ENCODE data around the gene HIPK2. TPM values are rescaled to one million over a fixed set of nuclear protein-coding genes. Genes with fewer than 3 reads are reported as not detected.

Gene HIPK2
- total RNA-seq, 1 experiment from 2014 or later = 30.7 TPM

DNA sequence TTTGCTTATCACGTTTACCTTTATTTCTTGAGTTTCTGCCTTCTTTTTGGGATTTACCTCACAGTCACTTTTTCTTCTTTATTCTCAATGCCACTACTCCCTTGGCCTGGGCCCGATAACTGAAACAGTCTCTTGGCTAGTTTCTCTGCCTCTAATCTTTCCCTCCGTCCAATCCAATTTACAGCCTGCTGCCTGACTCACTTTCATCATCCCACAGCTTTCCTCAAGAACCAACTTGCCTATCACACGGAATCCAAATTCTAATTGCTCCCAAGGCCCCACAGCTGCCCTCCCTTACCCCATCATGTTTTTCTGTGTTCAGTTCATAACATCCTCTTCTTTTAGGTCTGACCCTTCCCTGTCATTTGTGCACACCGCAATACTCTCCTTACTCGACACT is 121.4 kb downstream of the HIPK2 start:
- Histone ChIP-seq H3K4me3 (ENCODE audit: low read depth, low read length, poor library complexity, severe bottlenecking) (no peak overlapping the region), H3K4me1 (ENCODE audit: insufficient read depth, low read length, poor library complexity, severe bottlenecking) (no peaks in the 10 kb centered on the region), H3K27me3 (replicated peaks; ENCODE audit: insufficient read depth, low read depth, low read length, poor library complexity) (no peaks in the 10 kb centered on the region), H3K36me3 (ENCODE audit: insufficient read depth, low read length, poor library complexity, severe bottlenecking) (no peaks in the 10 kb centered on the region), H3K27ac (ENCODE audit: low read depth, low read length, poor library complexity, severe bottlenecking) (no peak overlapping the region), H3K9me3 (ENCODE audit: low read depth, low read length, poor library complexity, severe bottlenecking) (no peaks in the 10 kb centered on the region)
- no peak for DNase-seq (ENCODE audit: low spot score)
- CTCF ChIA-PET = no interaction called here
- TF ChIP-seq, protein P1, sequence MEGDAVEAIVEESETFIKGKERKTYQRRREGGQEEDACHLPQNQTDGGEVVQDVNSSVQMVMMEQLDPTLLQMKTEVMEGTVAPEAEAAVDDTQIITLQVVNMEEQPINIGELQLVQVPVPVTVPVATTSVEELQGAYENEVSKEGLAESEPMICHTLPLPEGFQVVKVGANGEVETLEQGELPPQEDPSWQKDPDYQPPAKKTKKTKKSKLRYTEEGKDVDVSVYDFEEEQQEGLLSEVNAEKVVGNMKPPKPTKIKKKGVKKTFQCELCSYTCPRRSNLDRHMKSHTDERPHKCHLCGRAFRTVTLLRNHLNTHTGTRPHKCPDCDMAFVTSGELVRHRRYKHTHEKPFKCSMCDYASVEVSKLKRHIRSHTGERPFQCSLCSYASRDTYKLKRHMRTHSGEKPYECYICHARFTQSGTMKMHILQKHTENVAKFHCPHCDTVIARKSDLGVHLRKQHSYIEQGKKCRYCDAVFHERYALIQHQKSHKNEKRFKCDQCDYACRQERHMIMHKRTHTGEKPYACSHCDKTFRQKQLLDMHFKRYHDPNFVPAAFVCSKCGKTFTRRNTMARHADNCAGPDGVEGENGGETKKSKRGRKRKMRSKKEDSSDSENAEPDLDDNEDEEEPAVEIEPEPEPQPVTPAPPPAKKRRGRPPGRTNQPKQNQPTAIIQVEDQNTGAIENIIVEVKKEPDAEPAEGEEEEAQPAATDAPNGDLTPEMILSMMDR (conservative IDR thresholded peaks at IDR 0.05; ENCODE audit: low read depth, low read length) = no peak
- no peak for TF ChIP-seq EZH2 (IDR thresholded peaks at IDR 0.05; ENCODE audit: borderline replicate concordance, low read depth, low read length, poor library complexity, severe bottlenecking)
- no TSS peak for BruUV-seq (replicated peaks)
- intact Hi-C loops (cut with micrococcal nuclease; ENCODE audit: unreplicated experiment) = no loop called here
- POLR2A ChIA-PET (ENCODE audit: low non-redundant PET) = no interaction called here

DNA sequence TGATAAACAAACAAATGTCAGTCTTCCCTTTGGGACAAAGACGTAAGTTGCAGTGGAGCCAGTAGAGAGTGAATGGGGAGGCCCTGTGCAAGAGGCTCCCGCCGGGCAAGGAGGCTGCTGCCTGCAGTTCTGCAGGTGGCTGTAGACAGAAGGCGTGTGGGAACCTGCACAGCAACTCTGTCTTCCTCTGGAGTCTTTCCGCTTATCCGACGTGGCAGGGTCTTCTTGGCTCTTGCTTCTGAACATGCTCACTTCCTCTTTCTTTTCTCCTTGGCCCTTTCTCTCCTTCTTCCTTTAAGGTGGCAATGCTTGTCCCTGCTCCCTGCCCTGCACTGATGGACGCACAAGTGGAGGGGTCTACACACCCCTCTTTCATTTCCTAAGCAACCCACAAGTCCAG is 122.5 kb downstream of the HIPK2 start:
- intact Hi-C loops (cut with micrococcal nuclease; ENCODE audit: unreplicated experiment) = no loop called here
- Histone ChIP-seq H3K27me3 (replicated peaks; ENCODE audit: insufficient read depth, low read depth, low read length, poor library complexity) (no peaks in the 10 kb centered on the region), H3K27ac (ENCODE audit: low read depth, low read length, poor library complexity, severe bottlenecking) (no peak overlapping the region), H3K9me3 (ENCODE audit: low read depth, low read length, poor library complexity, severe bottlenecking) (no peaks in the 10 kb centered on the region), H3K36me3 (ENCODE audit: insufficient read depth, low read length, poor library complexity, severe bottlenecking) (no peaks in the 10 kb centered on the region), H3K4me1 (ENCODE audit: insufficient read depth, low read length, poor library complexity, severe bottlenecking) (no peaks in the 10 kb centered on the region), H3K4me3 (ENCODE audit: low read depth, low read length, poor library complexity, severe bottlenecking) (no peak overlapping the region)
- POLR2A ChIA-PET (ENCODE audit: low non-redundant PET) = no interaction called here
- CTCF ChIA-PET = no interaction called here
- TF ChIP-seq, protein P1 (conservative IDR thresholded peaks at IDR 0.05; ENCODE audit: low read depth, low read length) = no peak
- TF ChIP-seq EZH2 (IDR thresholded peaks at IDR 0.05; ENCODE audit: borderline replicate concordance, low read depth, low read length, poor library complexity, severe bottlenecking) = no peak
- no TSS peak for BruUV-seq (replicated peaks)
- DNase-seq (ENCODE audit: low spot score) = no peak

DNA sequence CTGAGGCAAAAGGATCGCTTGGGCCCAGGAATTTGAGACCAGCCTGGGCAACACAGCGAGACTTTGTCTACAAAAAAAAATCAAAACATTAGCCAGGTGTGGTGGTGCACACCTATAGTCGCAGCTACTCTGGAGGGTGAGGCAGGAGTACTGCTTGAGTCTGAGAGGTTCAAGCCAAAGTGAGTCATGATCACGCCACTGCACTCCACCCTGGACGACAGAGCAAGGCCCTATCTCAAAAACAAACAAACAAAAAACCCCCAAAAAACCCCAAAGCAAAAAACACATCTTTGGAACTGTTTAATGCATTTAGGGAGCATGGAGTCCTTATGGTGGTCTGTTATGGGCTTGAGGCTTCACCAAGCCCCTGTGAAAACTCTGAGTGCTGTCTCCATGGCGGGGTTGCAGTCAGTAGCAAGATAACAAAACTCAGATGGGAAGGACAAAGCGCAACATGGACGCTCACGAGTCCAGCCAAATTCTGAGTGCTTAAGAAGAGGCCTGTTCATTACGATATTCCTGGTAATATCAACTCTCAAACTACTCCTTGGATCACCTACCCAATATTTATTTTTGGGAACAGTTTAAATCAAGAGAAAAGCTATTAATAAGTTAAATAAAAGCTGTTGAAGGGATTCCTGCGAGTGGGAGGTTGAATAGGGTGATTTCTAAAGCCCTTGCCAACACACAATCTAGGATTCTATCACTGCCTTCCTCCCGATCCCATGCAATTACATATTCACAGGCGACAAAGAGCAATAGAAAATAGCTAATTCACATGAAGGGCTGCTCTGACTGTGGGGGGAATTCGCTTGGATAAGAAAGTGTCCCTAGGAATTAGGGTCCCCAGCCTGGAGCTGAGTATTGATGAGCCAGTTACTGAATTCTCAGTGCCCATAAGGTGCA is 123.3 kb downstream of the HIPK2 start:
- ChIA-PET CTCF (no interaction called here), POLR2A (ENCODE audit: low non-redundant PET) (no interaction called here)
- no peak overlapping the region for H3K27ac ChIP-seq (ENCODE audit: low read depth, low read length, poor library complexity, severe bottlenecking)
- intact Hi-C loops (cut with micrococcal nuclease; ENCODE audit: unreplicated experiment) = no loop called here
- no peak for DNase-seq (ENCODE audit: low spot score)
- H3K9me3 ChIP-seq (ENCODE audit: low read depth, low read length, poor library complexity, severe bottlenecking) = no peaks in the 10 kb centered on the region
- H3K4me3 ChIP-seq (ENCODE audit: low read depth, low read length, poor library complexity, severe bottlenecking) = no peak overlapping the region
- H3K36me3 ChIP-seq (ENCODE audit: insufficient read depth, low read length, poor library complexity, severe bottlenecking) = no peaks in the 10 kb centered on the region
- H3K4me1 ChIP-seq (ENCODE audit: insufficient read depth, low read length, poor library complexity, severe bottlenecking) = no peaks in the 10 kb centered on the region
- no peak for TF ChIP-seq EZH2 (IDR thresholded peaks at IDR 0.05; ENCODE audit: borderline replicate concordance, low read depth, low read length, poor library complexity, severe bottlenecking)
- TF ChIP-seq, protein P1 (conservative IDR thresholded peaks at IDR 0.05; ENCODE audit: low read depth, low read length) = no peak
- no peaks in the 10 kb centered on the region for H3K27me3 ChIP-seq (replicated peaks; ENCODE audit: insufficient read depth, low read depth, low read length, poor library complexity)
- BruUV-seq (replicated peaks) = no TSS peak
